HG03558 (cell line): ENCODE measurements around the gene PRKD1.
"Not testable (repeated sequence)": the region's sequence is repeated elsewhere in the genome, so short reads cannot be mapped to it uniquely, and the experiment has no call there.

ENCODE experiments used
- ATAC-seq: cut with Tn5 transposase; IDR thresholded peaks from one replicate; pipeline ENCODE4 v1.9.1; 2021; ENCODE audit warnings: moderate number of reproducible peaks; ENCODE audit not compliant: unreplicated experiment; ENCODE audit errors: extremely low read depth

Gene PRKD1

GRCh38 chr14:29752221-29752923, 175.3 kb downstream of the PRKD1 start:
- ATAC-seq, result no peak

- ATAC-seq, result no peak
Observed at GRCh38 chr14:29749829-29750228, 177.8 kb downstream of the PRKD1 start.

GRCh38 chr14:29749327-29749726, 178.3 kb downstream of the PRKD1 start:
- no peak for ATAC-seq

GRCh38 chr14:29745863-29746262, 181.8 kb downstream of the PRKD1 start:
- no peak for ATAC-seq

GRCh38 chr14:29743531-29743930, 184.1 kb downstream of the PRKD1 start:
- ATAC-seq, result no peak

- no peak for ATAC-seq
Observed at GRCh38 chr14:29741909-29742401, 185.7 kb downstream of the PRKD1 start.

GRCh38 chr14:29740491-29740890, 187.2 kb downstream of the PRKD1 start:
- no peak for ATAC-seq

- ATAC-seq, result no peak
Observed at GRCh38 chr14:29738950-29739349, 188.7 kb downstream of the PRKD1 start.

GRCh38 chr14:29738056-29738455, 189.6 kb downstream of the PRKD1 start:
- ATAC-seq, result no peak

- no peak for ATAC-seq
Observed at GRCh38 chr14:29735459-29735858, 192.2 kb downstream of the PRKD1 start.

GRCh38 chr14:29734732-29735131, 192.9 kb downstream of the PRKD1 start:
- ATAC-seq, result no peak

- not testable (repeated sequence) for ATAC-seq
Observed at GRCh38 chr14:29726560-29727331, 200.9 kb downstream of the PRKD1 start.

- ATAC-seq, result no peak
Observed at GRCh38 chr14:29724991-29725390, 202.7 kb downstream of the PRKD1 start.

GRCh38 chr14:29722831-29723230, 204.8 kb downstream of the PRKD1 start:
- ATAC-seq, result no peak

GRCh38 chr14:29721586-29721985, 206.1 kb downstream of the PRKD1 start:
- no peak for ATAC-seq

- ATAC-seq, result no peak
Observed at GRCh38 chr14:29717901-29718300, 209.7 kb downstream of the PRKD1 start.

GRCh38 chr14:29716150-29716549, 211.5 kb downstream of the PRKD1 start:
- no peak for ATAC-seq

GRCh38 chr14:29712601-29713000, 215.0 kb downstream of the PRKD1 start:
- ATAC-seq, result no peak

GRCh38 chr14:29710015-29710414, 217.6 kb downstream of the PRKD1 start:
- no peak for ATAC-seq

- ATAC-seq, result no peak
Observed at GRCh38 chr14:29709490-29709889, 218.2 kb downstream of the PRKD1 start.

GRCh38 chr14:29706700-29707099, 220.9 kb downstream of the PRKD1 start:
- ATAC-seq, result no peak

- ATAC-seq, result no peak
Observed at GRCh38 chr14:29705801-29706200, 221.8 kb downstream of the PRKD1 start.
